GM20000 (cell line): ENCODE data around the gene RASSF6.

ENCODE experiments used
- DNase-seq: peaks from one replicate; pipeline ENCODE4 v3.0.0; 2012; ENCODE audit warnings: low spot score
- CTCF ChIP-seq: IDR thresholded peaks from 2 replicates; pipeline ENCODE4 v1.5.1; 2012; ENCODE audit warnings: mild to moderate bottlenecking, control low read depth; ENCODE audit errors: extremely low read depth, missing control alignments

RASSF6 gene

GRCh38 chr4:73621357-73621756, 1.1 kb upstream of the RASSF6 start:
- DNase-seq: no peak

GRCh38 chr4:73619346-73619745, 890 bp downstream of the RASSF6 start:
- no peak for DNase-seq
- no peak for TF ChIP-seq CTCF

More at GRCh38 chr4:73621357-73621756, 1.1 kb upstream of the RASSF6 start:
- TF ChIP-seq CTCF: no peak

- DNase-seq: no peak
- TF ChIP-seq CTCF: no peak
Observed at GRCh38 chr4:73617256-73617655, 3.0 kb downstream of the RASSF6 start.

GRCh38 chr4:73615613-73616012, 4.6 kb downstream of the RASSF6 start:
- TF ChIP-seq CTCF: no peak
- no peak for DNase-seq

- no peak for TF ChIP-seq CTCF
- no peak for DNase-seq
Observed at GRCh38 chr4:73614311-73614867, 5.8 kb downstream of the RASSF6 start.

- TF ChIP-seq CTCF: no peak
- DNase-seq: no peak
Observed at GRCh38 chr4:73613130-73613529, 7.1 kb downstream of the RASSF6 start.

- DNase-seq: no peak
- TF ChIP-seq CTCF: no peak
Observed at GRCh38 chr4:73612032-73612431, 8.2 kb downstream of the RASSF6 start.
